Naive B cell (primary cell): ENCODE results near the gene GRP. TPM values are rescaled to one million over a fixed set of nuclear protein-coding genes. Genes with fewer than 3 reads are reported as not detected.

ENCODE experiments used
- ATAC-seq, 2 donors: fragments of 150-1000 bp; cut with Tn5 transposase; 2 replicates each; pipeline ENCODE4 v1.10.0; 2021; ENCODE audit warnings: low read depth in 2 of 2, mild to moderate bottlenecking in 2 of 2, moderate library complexity in 2 of 2
- DNase-seq: peaks from one replicate; pipeline ENCODE4 v3.0.0; 2022
- H3K27ac Mint-ChIP-seq, 6 donors: one replicate each; pipeline ENCODE4 v1.8.0; 2020 to 2022; ENCODE audit warnings: mild to moderate bottlenecking in 6 of 6, mixed read lengths in 6 of 6, moderate library complexity in 5 of 6, inconsistent platforms in 2 of 6
- H3K27me3 Mint-ChIP-seq, 3 donors: one replicate each; pipeline ENCODE4 v1.8.0; 2021 to 2022; ENCODE audit warnings: mixed read lengths in 3 of 3, mild to moderate bottlenecking in 1 of 3
- H3K36me3 Mint-ChIP-seq, 2 donors: one replicate each; pipeline ENCODE4 v1.8.0; 2020 to 2022; ENCODE audit warnings: mixed read lengths in 2 of 2, inconsistent platforms in 1 of 2, mild to moderate bottlenecking in 1 of 2
- H3K4me1 Mint-ChIP-seq, 3 donors: one replicate each; pipeline ENCODE4 v1.8.0; 2020 to 2022; ENCODE audit warnings: mixed read lengths in 3 of 3, inconsistent platforms in 1 of 3, mild to moderate bottlenecking in 1 of 3, moderate library complexity in 1 of 3
- H3K4me3 Mint-ChIP-seq, 8 donors: one replicate each; pipeline ENCODE4 v1.8.0; 2020 to 2022; ENCODE audit warnings: mild to moderate bottlenecking in 8 of 8, mixed read lengths in 8 of 8, moderate library complexity in 8 of 8, inconsistent platforms in 2 of 8
- H3K9me3 Mint-ChIP-seq, 7 donors: one replicate each; pipeline ENCODE4 v1.8.0; 2020 to 2022; ENCODE audit warnings: mixed read lengths in 7 of 7, mild to moderate bottlenecking in 5 of 7, inconsistent platforms in 2 of 7, moderate library complexity in 1 of 7
- polyA plus RNA-seq, 6 donors: library from polyadenylated mRNA; unstranded; fragments of 300-500 nt; fragmentation: Illumina TruSeq; gene quantifications; one replicate each; pipeline ENCODE4 v1.2.3, GENCODE V29; 2021; ENCODE audit warnings: low read depth in 6 of 6

The GRP gene
- polyA plus RNA-seq, 6 donors from 2014 or later, result not detected

GRCh38 chr18:59272891-59273758 lies 53.2 kb downstream of the GRP start, which contains the start of gene RAX:
Gene RAX, minus strand, starts transcription at chr18:59273454. Its CDS starts 248 bp downstream, at chr18:59273206.
- Mint-ChIP-seq H3K27me3 (peaks cover 64 to 89% (median 85%) of the 10 kb centered on the region in 3 donors), H3K27ac (peak within 1 kb of the TSS in 2 of 6 donors; percentile 56 to 70), H3K4me1 (peaks cover 20 to 29% (median 28%) of the 10 kb centered on the region in 3 donors), H3K4me3 (peak within 1 kb of the TSS in 5 of 8 donors; percentile 32 to 72 (median 61)), H3K9me3 (peaks cover 0 to 8% (median 0%) of the 10 kb centered on the region in 7 donors), H3K36me3 (peaks cover 0 to 8% of the 10 kb centered on the region in 2 donors)
- no peak for DNase-seq
- peak in 1 of 2 donors; percentile 18 for ATAC-seq

DNA sequence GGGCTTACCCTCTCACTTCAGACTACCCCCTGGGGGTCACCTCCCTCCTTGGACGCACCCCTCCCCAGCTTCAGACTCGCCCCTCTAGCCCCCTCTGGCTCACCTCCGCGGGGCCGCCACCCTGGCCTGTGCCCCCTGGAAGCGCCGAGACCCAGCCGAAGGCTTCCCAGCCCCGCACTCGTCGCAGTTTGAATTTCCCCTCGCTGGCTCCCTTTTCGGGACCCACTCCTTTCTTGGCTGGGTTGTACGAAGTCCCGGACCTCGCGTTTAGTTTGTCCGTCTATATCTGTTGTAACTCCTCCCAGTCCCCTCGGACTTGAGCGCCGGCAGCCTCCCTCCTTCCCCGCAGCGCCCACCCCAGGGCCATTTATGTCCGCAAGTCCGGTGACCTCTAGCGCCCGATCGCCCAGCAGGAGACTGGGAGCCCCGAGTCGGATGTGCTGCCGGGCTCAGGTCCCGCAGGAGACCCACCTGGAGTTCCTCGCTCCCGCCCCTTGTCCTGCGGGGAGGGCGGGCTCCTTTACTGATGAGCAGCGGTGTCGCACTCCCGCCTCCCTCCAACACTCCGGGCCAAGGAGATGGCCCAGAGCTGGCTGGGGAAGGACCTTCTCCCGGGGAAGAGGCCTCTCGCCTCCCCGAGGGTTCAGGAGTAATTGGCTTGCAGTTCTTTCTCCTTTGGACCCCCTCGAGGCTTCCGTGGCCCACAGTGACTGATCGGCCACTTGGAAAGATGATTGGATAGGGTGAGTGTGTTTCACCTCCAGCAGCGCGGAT lies 54.0 kb downstream of the GRP start:
- peaks cover 0 to 8% of the 10 kb centered on the region in 2 donors for H3K36me3 Mint-ChIP-seq
- H3K9me3 Mint-ChIP-seq, result peaks cover 0 to 6% (median 0%) of the 10 kb centered on the region in 7 donors
- peaks cover 13 to 22% (median 21%) of the 10 kb centered on the region in 3 donors for H3K4me1 Mint-ChIP-seq
- H3K4me3 Mint-ChIP-seq, result peak overlapping the region in 4 of 8 donors; percentile 28 to 61 (median 56)
- peaks cover 63 to 87% (median 85%) of the 10 kb centered on the region in 3 donors for H3K27me3 Mint-ChIP-seq
- no peak for DNase-seq
- H3K27ac Mint-ChIP-seq, result peak overlapping the region in 2 of 6 donors; percentile 56 to 70
- ATAC-seq, result no peak

GRCh38 chr18:59274533-59274928 lies 54.6 kb downstream of the GRP start:
- ATAC-seq (no peak), DNase-seq (no peak)
- Mint-ChIP-seq H3K27me3 (peaks cover 65 to 84% (median 83%) of the 10 kb centered on the region in 3 donors), H3K4me3 (peak overlapping the region in 2 of 8 donors; percentile 11 to 61), H3K27ac (peak overlapping the region in 2 of 6 donors; percentile 56 to 70), H3K9me3 (peaks cover 0 to 6% (median 0%) of the 10 kb centered on the region in 7 donors), H3K36me3 (peaks cover 0 to 4% of the 10 kb centered on the region in 2 donors), H3K4me1 (peaks cover 12 to 21% (median 18%) of the 10 kb centered on the region in 3 donors)

DNA sequence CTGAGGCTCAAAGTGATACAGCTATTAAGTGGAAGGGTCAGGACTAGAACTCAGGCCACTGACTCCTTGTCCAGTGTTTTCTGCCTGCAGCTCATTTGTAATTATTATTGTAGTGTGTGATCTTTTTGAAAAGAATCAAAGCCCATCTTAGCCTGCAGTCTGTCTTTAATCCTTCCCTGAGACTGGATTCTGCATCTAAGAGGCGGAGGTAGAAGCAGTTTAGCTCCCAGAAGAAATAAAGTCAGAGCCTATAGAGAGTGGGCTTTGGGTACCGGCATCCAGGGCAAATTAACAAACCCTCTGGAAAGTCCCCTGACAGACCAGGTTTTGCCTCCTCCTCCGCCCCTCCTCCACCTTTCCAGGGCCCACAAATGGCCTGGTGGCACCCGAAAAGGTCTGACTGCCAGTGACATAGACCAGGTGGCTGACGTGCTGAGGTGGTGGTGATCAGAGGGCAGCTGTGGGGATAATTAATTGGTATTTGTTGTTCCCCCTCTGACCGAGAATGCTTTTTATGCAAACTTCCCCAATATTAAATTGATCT lies 55.5 kb downstream of the GRP start:
- ATAC-seq (no peak), DNase-seq (no peak)
- Mint-ChIP-seq H3K9me3 (peaks cover 0 to 6% (median 0%) of the 10 kb centered on the region in 7 donors), H3K36me3 (no peaks in the 10 kb centered on the region), H3K27ac (peak overlapping the region in 1 of 6 donors; percentile 36), H3K4me3 (peak overlapping the region in 1 of 8 donors; percentile 44), H3K27me3 (peaks cover 61 to 83% (median 82%) of the 10 kb centered on the region in 3 donors), H3K4me1 (peaks cover 8 to 17% (median 15%) of the 10 kb centered on the region in 3 donors)

DNA sequence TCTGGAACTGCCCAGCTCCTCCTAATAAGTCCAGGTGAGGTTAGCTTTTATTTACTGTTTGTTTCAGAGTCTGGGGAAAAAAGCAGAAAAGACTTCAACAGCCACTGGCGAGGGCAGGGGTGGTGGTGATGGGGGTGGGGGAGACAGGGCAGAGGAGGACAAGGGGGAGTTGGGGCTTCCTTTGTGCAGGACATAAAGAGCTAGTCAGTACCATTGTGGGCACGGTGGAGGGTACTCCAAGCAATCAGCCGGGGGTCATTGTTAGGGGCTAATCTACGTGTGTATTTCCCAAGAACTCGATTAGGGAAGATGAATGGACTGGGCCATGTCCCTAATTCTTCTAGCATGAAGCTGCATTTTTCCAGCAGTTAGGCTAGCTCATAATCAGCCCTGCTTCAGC lies 56.1 kb downstream of the GRP start:
- peaks cover 0 to 8% (median 2%) of the 10 kb centered on the region in 7 donors for H3K9me3 Mint-ChIP-seq
- ATAC-seq (no peak), DNase-seq (no peak)
- no peaks in the 10 kb centered on the region for H3K36me3 Mint-ChIP-seq
- peaks cover 59 to 83% (median 82%) of the 10 kb centered on the region in 3 donors for H3K27me3 Mint-ChIP-seq
- H3K4me1 Mint-ChIP-seq, result peaks cover 8 to 17% (median 15%) of the 10 kb centered on the region in 3 donors
- no peak overlapping the region for H3K4me3 Mint-ChIP-seq
- H3K27ac Mint-ChIP-seq, result no peak overlapping the region

- Mint-ChIP-seq H3K27ac (no peak overlapping the region), H3K4me1 (peaks cover 3 to 10% (median 6%) of the 10 kb centered on the region in 3 donors), H3K4me3 (no peak overlapping the region), H3K27me3 (peaks cover 68 to 85% (median 75%) of the 10 kb centered on the region in 3 donors), H3K9me3 (peaks cover 0 to 10% (median 2%) of the 10 kb centered on the region in 7 donors), H3K36me3 (no peaks in the 10 kb centered on the region)
- ATAC-seq (no peak), DNase-seq (no peak)
These were observed 58.8 kb downstream of the GRP start for GRCh38 chr18:59278793-59279192.

DNA sequence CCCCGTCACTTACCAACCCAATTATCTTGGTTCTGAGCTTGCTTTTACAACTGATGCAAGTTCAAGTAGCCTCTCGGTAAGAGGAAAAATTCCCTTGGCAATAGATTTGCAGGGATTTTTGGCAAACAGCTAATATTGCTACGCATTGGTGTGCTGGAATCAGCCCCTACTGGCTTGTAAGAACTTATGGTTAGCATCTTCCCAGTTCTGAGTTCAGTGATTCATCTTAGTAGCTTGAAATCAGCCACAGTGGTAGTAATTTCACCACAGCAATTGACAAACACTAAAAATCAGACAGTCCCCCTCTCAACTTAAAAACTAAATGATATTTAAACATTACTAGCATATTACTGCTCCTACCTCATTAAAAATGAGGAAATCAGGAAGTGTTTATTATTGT lies 59.2 kb downstream of the GRP start:
- no peaks in the 10 kb centered on the region for H3K36me3 Mint-ChIP-seq
- ATAC-seq, result no peak
- H3K9me3 Mint-ChIP-seq, result peaks cover 0 to 10% (median 2%) of the 10 kb centered on the region in 7 donors
- H3K4me3 Mint-ChIP-seq, result no peak overlapping the region
- peaks cover 3 to 6% (median 6%) of the 10 kb centered on the region in 3 donors for H3K4me1 Mint-ChIP-seq
- no peak for DNase-seq
- no peak overlapping the region for H3K27ac Mint-ChIP-seq
- H3K27me3 Mint-ChIP-seq, result peaks cover 70 to 85% (median 75%) of the 10 kb centered on the region in 3 donors

DNA sequence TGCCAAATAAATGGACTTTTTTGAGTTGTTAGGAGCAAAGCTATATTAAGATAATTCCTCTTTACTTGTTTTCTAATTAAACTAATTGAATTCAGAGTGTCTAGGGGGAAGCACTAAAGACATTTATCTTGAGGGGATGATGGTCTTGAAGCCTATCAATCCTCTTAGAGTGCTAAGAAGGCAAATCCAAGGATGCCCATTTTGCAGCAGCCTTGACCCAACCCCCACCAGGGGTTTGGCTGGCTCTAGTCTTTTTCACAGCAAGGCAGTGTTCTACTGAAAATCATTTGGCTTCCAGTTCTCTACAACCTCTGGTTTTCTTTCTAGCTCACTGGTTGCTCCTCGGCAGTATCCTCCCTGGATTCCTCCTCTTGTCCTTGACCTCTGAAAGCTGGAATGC lies 59.8 kb downstream of the GRP start:
- H3K4me1 Mint-ChIP-seq, result peaks cover under 1 to 1% (median under 1%) of the 10 kb centered on the region in 3 donors
- no peak overlapping the region for H3K27ac Mint-ChIP-seq
- no peak for ATAC-seq
- H3K27me3 Mint-ChIP-seq, result peaks cover 69 to 85% (median 75%) of the 10 kb centered on the region in 3 donors
- peaks cover 0 to 7% (median 4%) of the 10 kb centered on the region in 7 donors for H3K9me3 Mint-ChIP-seq
- no peaks in the 10 kb centered on the region for H3K36me3 Mint-ChIP-seq
- no peak for DNase-seq
- no peak overlapping the region for H3K4me3 Mint-ChIP-seq

Other genes with a start within 250 kb of the GRP start
- 100 to 1,000 TPM; 112 to 205 (median 137) TPM for gene SEC11C, start 80.3 kb upstream of the GRP start, polyA plus RNA-seq
- not detected for gene RAX, start 53.3 kb downstream of the GRP start, polyA plus RNA-seq
- not detected for gene CPLX4, start 98.5 kb downstream of the GRP start, polyA plus RNA-seq
- gene LMAN1, start 139.1 kb downstream of the GRP start, polyA plus RNA-seq, result 10 to 100 TPM; 24.3 to 35.2 (median 27.6) TPM